Smooth muscle cell (in vitro differentiated cells): ENCODE measurements around the gene PAN3. TPM values are rescaled to one million over a fixed set of nuclear protein-coding genes. Genes with fewer than 3 reads are reported as not detected.

Source experiments
- DNase-seq: peaks from one replicate; lab custom pipeline; 2025; ENCODE audit not compliant: unreplicated experiment; lab: John Stamatoyannopoulos, UW
- H2AFZ ChIP-seq: fragments of 200-600 bp; sonication (generic); 2 replicates; pipeline ENCODE4 v1.6.0; 2016; ENCODE audit warnings: antibody characterized with exemption, low read depth, mild to moderate bottlenecking
- H3F3A ChIP-seq: fragments of 200-600 bp; sonication (generic); 2 replicates; pipeline ENCODE4 v1.6.0; 2017; ENCODE audit warnings: antibody characterized with exemption, low read depth
- H3K27ac ChIP-seq: fragments of 200-600 bp; sonication (generic); 2 replicates; pipeline ENCODE4 v1.5.1; 2016; ENCODE audit warnings: low read depth, mild to moderate bottlenecking
- H3K27me3 ChIP-seq: fragments of 200-600 bp; sonication (generic); 2 replicates; pipeline ENCODE4 v1.6.1; 2016; ENCODE audit warnings: low read depth, mild to moderate bottlenecking
- H3K36me3 ChIP-seq: fragments of 200-600 bp; sonication (generic); 2 replicates; pipeline ENCODE4 v1.5.1; 2016; ENCODE audit warnings: low read depth
- H3K4me1 ChIP-seq: fragments of 200-600 bp; sonication (generic); 2 replicates; pipeline ENCODE4 v1.5.1; 2016; ENCODE audit warnings: low read depth
- H3K4me2 ChIP-seq: fragments of 200-600 bp; sonication (generic); 2 replicates; pipeline ENCODE4 v1.6.0; 2016; ENCODE audit warnings: mild to moderate bottlenecking
- H3K4me3 ChIP-seq: fragments of 200-600 bp; sonication (generic); 2 replicates; pipeline ENCODE4 v1.5.1; 2016; ENCODE audit warnings: mild to moderate bottlenecking
- H3K79me2 ChIP-seq: fragments of 200-600 bp; sonication (generic); 2 replicates; pipeline ENCODE4 v1.6.0; 2016; ENCODE audit warnings: low read depth, mild to moderate bottlenecking
- H3K9ac ChIP-seq: fragments of 200-600 bp; sonication (generic); 2 replicates; pipeline ENCODE4 v1.6.0; 2016; ENCODE audit warnings: low read depth
- H3K9me3 ChIP-seq: fragments of 200-600 bp; sonication (generic); replicated peaks from 2 replicates; pipeline ENCODE4 v1.5.1; 2016; ENCODE audit warnings: low read depth
- H4K20me1 ChIP-seq: fragments of 200-600 bp; sonication (generic); 2 replicates; pipeline ENCODE4 v1.6.0; 2016; ENCODE audit warnings: low read depth
- CTCF ChIP-seq: fragments of 200-600 bp; sonication (generic); IDR thresholded peaks from 2 replicates; pipeline ENCODE4 v1.5.1; 2017; ENCODE audit warnings: borderline replicate concordance, mild to moderate bottlenecking, antibody characterized with exemption; ENCODE audit not compliant: insufficient read depth, poor library complexity, severe bottlenecking
- WGBS: methylation state at CpG from one replicate; pipeline ENCODE4 v1.1.7; 2016; ENCODE audit warnings: low lambda C conversion rate; 5-methylcytosine and 5-hydroxymethylcytosine counted together
- polyA plus RNA-seq: library from polyadenylated mRNA; unstranded; fragments of >200 nt; fragmentation: Nextera tagmentation; extraction: Ambion mirVana; gene quantifications from 2 replicates; pipeline ENCODE4 v1.2.1, GENCODE V29; 2016
- total RNA-seq: library from RNA; depleted of rRNA; stranded (reverse); fragments of >200 nt; gene quantifications from 2 replicates; pipeline ENCODE4 v1.2.3, GENCODE V29; 2014

The PAN3 gene
- total and polyA plus RNA-seq, 2 experiments from 2014 or later: 2.9 to 28.2 TPM

GRCh38 chr13:28319528-28319927 lies 181.2 kb downstream of the PAN3 start:
- DNase-seq: no peak

GRCh38 chr13:28320209-28320608 lies 181.9 kb downstream of the PAN3 start:
- DNase-seq: no peak
- 80% methylated on average over 6 of the region's 6 CpGs for WGBS

More at GRCh38 chr13:28319528-28319927, 181.2 kb downstream of the PAN3 start:
- Histone ChIP-seq H3K4me1 (peaks cover 5% of the 10 kb centered on the region), H3K27ac (peak overlapping the region; percentile 78), H3K27me3 (no peaks in the 10 kb centered on the region), H4K20me1 (no peaks in the 10 kb centered on the region), H3K4me2 (peak overlapping the region; percentile 58), H2AFZ (no peak overlapping the region), H3K9ac (no peak overlapping the region), H3K4me3 (no peak overlapping the region), H3K9me3 (no peaks in the 10 kb centered on the region), H3K36me3 (no peaks in the 10 kb centered on the region), H3F3A (peaks cover 17% of the 10 kb centered on the region), H3K79me2 (no peaks in the 10 kb centered on the region)
- WGBS: 41% methylated on average over 5 of the region's 5 CpGs
- TF ChIP-seq CTCF: no peak

GRCh38 chr13:28320884-28321574 lies 182.7 kb downstream of the PAN3 start:
- WGBS: 64% methylated on average over 11 of the region's 11 CpGs
- DNase-seq: no peak

More at GRCh38 chr13:28320209-28320608, 181.9 kb downstream of the PAN3 start:
- Histone ChIP-seq H3K4me1 (peaks cover 9% of the 10 kb centered on the region), H3K79me2 (no peaks in the 10 kb centered on the region), H3K36me3 (no peaks in the 10 kb centered on the region), H2AFZ (no peak overlapping the region), H3K9me3 (no peaks in the 10 kb centered on the region), H3K27me3 (no peaks in the 10 kb centered on the region), H3K4me2 (peak overlapping the region; percentile 58), H4K20me1 (no peaks in the 10 kb centered on the region), H3K9ac (no peak overlapping the region), H3K27ac (peak overlapping the region; percentile 78), H3F3A (peaks cover 22% of the 10 kb centered on the region), H3K4me3 (no peak overlapping the region)
- TF ChIP-seq CTCF: no peak

More at GRCh38 chr13:28320884-28321574, 182.7 kb downstream of the PAN3 start:
- Histone ChIP-seq H3K36me3 (no peaks in the 10 kb centered on the region), H3K9me3 (no peaks in the 10 kb centered on the region), H3K4me1 (peaks cover 8% of the 10 kb centered on the region), H4K20me1 (no peaks in the 10 kb centered on the region), H3K4me3 (no peak overlapping the region), H3K4me2 (peak overlapping the region; percentile 49), H3F3A (peaks cover 24% of the 10 kb centered on the region), H2AFZ (no peak overlapping the region), H3K27me3 (no peaks in the 10 kb centered on the region), H3K27ac (peak overlapping the region; percentile 78), H3K9ac (no peak overlapping the region), H3K79me2 (no peaks in the 10 kb centered on the region)
- TF ChIP-seq CTCF: no peak
